ENCODE measurements around the gene FGF22. TPM values are rescaled to one million over a fixed set of nuclear protein-coding genes. Genes with fewer than 3 reads are reported as not detected.

FGF22 gene
- total and polyA plus RNA-seq, 2 of the 4 experiments (the other 2 are of a cell fraction) = 0.14 TPM; not detected in 1

DNA sequence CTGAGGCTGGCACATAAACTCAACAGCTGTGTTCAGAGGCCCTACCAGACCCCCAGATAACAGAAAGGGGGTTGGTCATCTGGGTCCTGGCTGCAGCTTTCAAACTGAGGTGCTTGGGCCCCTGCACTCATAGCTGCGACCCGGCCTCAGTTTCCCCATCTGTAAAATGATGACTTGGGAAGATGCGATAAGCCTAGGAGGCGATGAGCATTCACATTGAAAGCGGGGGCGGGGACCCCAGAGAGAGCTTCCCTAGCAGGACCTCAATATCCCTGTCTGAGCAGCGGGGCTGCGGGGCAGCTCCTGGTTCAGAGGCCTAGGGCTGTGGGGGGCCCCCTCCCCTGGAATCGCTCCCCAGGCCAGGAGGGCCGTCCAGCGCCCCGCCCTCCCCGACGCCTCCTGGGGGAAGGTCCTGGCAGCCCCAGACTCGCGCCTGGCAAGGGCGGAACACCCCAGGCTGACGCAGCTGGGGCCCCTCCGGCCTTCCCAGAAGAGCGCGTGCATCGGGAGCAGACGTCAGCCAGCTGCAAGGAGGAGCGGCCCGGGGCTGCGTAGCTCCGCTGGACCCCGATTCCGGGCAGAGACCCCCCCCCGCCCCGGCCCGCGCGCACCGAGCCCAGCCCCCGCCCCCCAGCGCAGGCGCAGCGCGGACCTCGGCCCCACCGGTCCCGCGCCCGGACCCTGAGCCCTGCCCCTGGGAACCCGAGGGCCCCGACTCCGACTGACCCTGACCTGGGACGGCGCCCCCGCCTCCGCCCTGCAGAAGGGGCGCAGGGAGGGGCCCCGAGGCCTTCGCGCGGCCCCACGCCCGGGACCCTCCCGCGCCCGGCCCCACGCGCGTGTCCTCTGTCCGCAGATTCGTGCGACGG lies 40.0 kb downstream of the FGF22 start (continued):
- 0 out of 2 replicates have a peak, but pooled peaks have one; percentile 9 for TF ChIP-seq BHLHE40 (IDR thresholded peaks at IDR 0.05; ENCODE audit: low read depth, low read length)
- TF ChIP-seq FOS (IDR thresholded peaks at IDR 0.05; ENCODE audit: low read depth, low read length) = peak; percentile 14; the same call in 1 of the 2 replicates
- TF ChIP-seq CHD1 (IDR thresholded peaks at IDR 0.05; ENCODE audit: low read depth, low read length) = 0 out of 2 replicates have a peak, but pooled peaks have one; percentile 59

Measured in IMR-90 (cell line).